GM23338 (cell line): ENCODE data around the gene SUB1. TPM values are rescaled to one million over a fixed set of nuclear protein-coding genes. Genes with fewer than 3 reads are reported as not detected.

Experiments used
- ATAC-seq: fragments of 200-7000 bp; cut with Tn5 transposase; 3 replicates; pipeline ENCODE4 v1.9.1; 2020
- DNase-seq: peaks from one replicate; pipeline ENCODE4 v3.0.0-alpha.2; 2015; ENCODE audit warnings: low spot score
- H2AFZ ChIP-seq: fragments of 200-600 bp; sonication (generic); 2 replicates; pipeline ENCODE4 v1.8.0; 2016; ENCODE audit warnings: antibody characterized with exemption, mild to moderate bottlenecking, moderate library complexity
- H3F3A ChIP-seq: fragments of 200-600 bp; sonication (generic); replicated peaks from 2 replicates; pipeline ENCODE4 v1.8.0; 2017; ENCODE audit warnings: antibody characterized with exemption, mixed run types, low read depth
- H3K27ac ChIP-seq: fragments of 200-600 bp; sonication (generic); 2 replicates; pipeline ENCODE4 v1.6.1; 2016; ENCODE audit warnings: low read depth
- H3K27me3 ChIP-seq: fragments of 200-600 bp; sonication (generic); 2 replicates; pipeline ENCODE4 v1.8.0; 2016; ENCODE audit warnings: mild to moderate bottlenecking, mixed run types, moderate library complexity; ENCODE audit not compliant: insufficient read depth
- H3K36me3 ChIP-seq: fragments of 200-600 bp; sonication (generic); 2 replicates; pipeline ENCODE4 v1.8.0; 2016; ENCODE audit warnings: mild to moderate bottlenecking; ENCODE audit not compliant: insufficient read depth
- H3K4me1 ChIP-seq: fragments of 200-600 bp; sonication (generic); 2 replicates; pipeline ENCODE4 v1.8.0; 2016; ENCODE audit warnings: mild to moderate bottlenecking, moderate library complexity; ENCODE audit not compliant: insufficient read depth
- H3K4me2 ChIP-seq: fragments of 200-600 bp; sonication (generic); 2 replicates; pipeline ENCODE4 v1.7.1; 2017; ENCODE audit warnings: mixed run types
- H3K4me3 ChIP-seq: fragments of 200-600 bp; sonication (generic); 2 replicates; pipeline ENCODE4 v1.6.1; 2016; ENCODE audit warnings: mixed run types
- H3K79me2 ChIP-seq: fragments of 200-600 bp; sonication (generic); replicated peaks from 2 replicates; pipeline ENCODE4 v1.8.0; 2017; ENCODE audit warnings: mild to moderate bottlenecking; ENCODE audit not compliant: insufficient read depth
- H3K9me2 ChIP-seq: fragments of 200-600 bp; sonication (generic); 2 replicates; pipeline ENCODE4 v1.8.0; 2017; ENCODE audit not compliant: insufficient read depth
- H4K20me1 ChIP-seq: fragments of 200-600 bp; sonication (generic); replicated peaks from 2 replicates; pipeline ENCODE4 v1.8.0; 2017; ENCODE audit warnings: mild to moderate bottlenecking; ENCODE audit not compliant: insufficient read depth
- H3K27ac Mint-ChIP-seq: 2 replicates; pipeline ENCODE4 v1.8.0; 2020; ENCODE audit warnings: inconsistent platforms, mild to moderate bottlenecking, moderate library complexity, mixed read lengths
- H3K27me3 Mint-ChIP-seq: 3 replicates; pipeline ENCODE4 v1.8.0; 2022; ENCODE audit warnings: low read depth, mild to moderate bottlenecking, moderate library complexity, mixed read lengths, inconsistent platforms; ENCODE audit not compliant: insufficient read depth, poor library complexity
- H3K36me3 Mint-ChIP-seq: 3 replicates; pipeline ENCODE4 v1.8.0; 2021; ENCODE audit warnings: low read depth, mild to moderate bottlenecking, inconsistent platforms, moderate library complexity, mixed read lengths
- H3K4me1 Mint-ChIP-seq: 3 replicates; pipeline ENCODE4 v1.8.0; 2020; ENCODE audit warnings: mild to moderate bottlenecking, inconsistent platforms, mixed read lengths
- H3K4me3 Mint-ChIP-seq: 3 replicates; pipeline ENCODE4 v1.8.0; 2021; ENCODE audit warnings: moderate library complexity, mild to moderate bottlenecking, inconsistent platforms, mixed read lengths
- H3K9me3 Mint-ChIP-seq: 3 replicates; pipeline ENCODE4 v1.8.0; 2020; ENCODE audit warnings: moderate library complexity, mild to moderate bottlenecking, inconsistent platforms, mixed read lengths
- CREB1 ChIP-seq: fragments of 250-450 bp; sonication (Bioruptor Pico); IDR thresholded peaks from 2 replicates; pipeline ENCODE4 v1.5.0; 2020; ENCODE audit warnings: low read depth, mild to moderate bottlenecking, moderate library complexity
- EZH2 ChIP-seq: fragments of 200-600 bp; sonication (generic); IDR thresholded peaks from one replicate; pipeline ENCODE4 v1.8.0; 2017; ENCODE audit warnings: antibody characterized with exemption, mild to moderate bottlenecking, low read depth; ENCODE audit not compliant: unreplicated experiment
- EZH2phosphoT487 ChIP-seq: fragments of 200-600 bp; sonication (generic); IDR thresholded peaks from one replicate; pipeline ENCODE4 v1.8.1; 2018; ENCODE audit warnings: antibody characterized with exemption; ENCODE audit not compliant: unreplicated experiment
- JUNB ChIP-seq: IDR thresholded peaks from one replicate; pipeline ENCODE4 v1.6.1; 2016; ENCODE audit warnings: antibody characterized with exemption; ENCODE audit not compliant: unreplicated experiment
- NANOG ChIP-seq: IDR thresholded peaks from 2 replicates; pipeline ENCODE4 v1.6.1; 2016; ENCODE audit warnings: antibody characterized with exemption, borderline replicate concordance
- POLR2AphosphoS5 ChIP-seq: IDR thresholded peaks from 2 replicates; pipeline ENCODE4 v1.6.1; 2016; ENCODE audit warnings: antibody characterized with exemption, low read depth
- REST ChIP-seq: IDR thresholded peaks from one replicate; pipeline ENCODE4 v1.6.1; 2018; ENCODE audit warnings: antibody characterized with exemption; ENCODE audit not compliant: unreplicated experiment
- STAT1 ChIP-seq: IDR thresholded peaks from one replicate; pipeline ENCODE4 v1.6.1; 2016; ENCODE audit warnings: antibody characterized with exemption; ENCODE audit not compliant: unreplicated experiment
- ZNF114 ChIP-seq: fragments of 250-450 bp; sonication (Bioruptor Pico); IDR thresholded peaks from 2 replicates; pipeline ENCODE4 v1.5.0; 2020; ENCODE audit warnings: mild to moderate bottlenecking, moderate library complexity
- ZNF331 ChIP-seq: fragments of 250-450 bp; sonication (Bioruptor Pico); IDR thresholded peaks from 2 replicates; pipeline ENCODE4 v1.5.0; 2020; ENCODE audit warnings: low read depth, mild to moderate bottlenecking, moderate library complexity
- ZNF462 ChIP-seq: fragments of 250-450 bp; sonication (Bioruptor Pico); IDR thresholded peaks from 2 replicates; pipeline ENCODE4 v1.5.0; 2020; ENCODE audit warnings: mild to moderate bottlenecking, moderate library complexity
- polyA plus RNA-seq: library from polyadenylated mRNA; unstranded; fragments of >200 nt; fragmentation: Nextera tagmentation; extraction: Ambion mirVana; gene quantifications from 2 replicates; pipeline ENCODE4 v1.2.1, GENCODE V29; 2016
- total RNA-seq: library from RNA; depleted of rRNA; stranded (reverse); fragments of >200 nt; shearing (Covaris generic); gene quantifications from 2 replicates; pipeline ENCODE4 v1.2.3, GENCODE V29; 2014
- TF ChIP-seq, protein P1 (sequence below), 2 experiments: fragments of 200-600 bp in 1 of 2; sonication (generic) in 1 of 2; conservative IDR thresholded peaks; 2 replicates each; pipeline versions ENCODE4 v1.5.1 to v1.6.1; 2016 to 2017; ENCODE audit warnings: antibody characterized with exemption in 2 of 2, low read depth in 2 of 2, mild to moderate bottlenecking in 2 of 2, moderate library complexity in 1 of 2
- TF ChIP-seq, protein P2 (sequence below): IDR thresholded peaks from 2 replicates; pipeline ENCODE4 v1.6.1; 2016; ENCODE audit warnings: antibody characterized with exemption

Gene SUB1
- total and polyA plus RNA-seq, 2 experiments from 2014 or later = 365 to 1,041 TPM

GRCh38 chr5:32589416-32589815 lies 4.1 kb downstream of the SUB1 start:
- Histone ChIP-seq H3K27me3 (no peaks in the 10 kb centered on the region), H3K4me2 (no peak overlapping the region), H3K79me2 (peaks cover 72% of the 10 kb centered on the region), H3K27ac (no peak overlapping the region), H3K9me2 (no peaks in the 10 kb centered on the region), H3K4me1 (peaks cover 14% of the 10 kb centered on the region; the same call in 1 of the 2 replicates), H2AFZ (no peak overlapping the region), H3K4me3 (no peak overlapping the region), H3K36me3 (peaks cover 28% of the 10 kb centered on the region), H4K20me1 (peaks cover 12% of the 10 kb centered on the region), H3F3A (peaks cover 5% of the 10 kb centered on the region; the same call in 1 of the 2 replicates)
- Mint-ChIP-seq H3K36me3 (peaks cover 56% of the 10 kb centered on the region), H3K27ac (no peak overlapping the region), H3K9me3 (no peaks in the 10 kb centered on the region), H3K4me3 (no peak overlapping the region), H3K27me3 (peaks cover 2% of the 10 kb centered on the region), H3K4me1 (peaks cover 16% of the 10 kb centered on the region)
- DNase-seq (no peak), ATAC-seq (no peak)
- TF ChIP-seq ZNF331 (CRISPR knock-in tag) = no peak
- no peak for TF ChIP-seq EZH2
- no peak for TF ChIP-seq POLR2AphosphoS5
- no peak for TF ChIP-seq REST
- TF ChIP-seq EZH2phosphoT487 = no peak
- TF ChIP-seq ZNF462 (CRISPR knock-in tag) = no peak
- no peak for TF ChIP-seq NANOG
- TF ChIP-seq, protein P1, sequence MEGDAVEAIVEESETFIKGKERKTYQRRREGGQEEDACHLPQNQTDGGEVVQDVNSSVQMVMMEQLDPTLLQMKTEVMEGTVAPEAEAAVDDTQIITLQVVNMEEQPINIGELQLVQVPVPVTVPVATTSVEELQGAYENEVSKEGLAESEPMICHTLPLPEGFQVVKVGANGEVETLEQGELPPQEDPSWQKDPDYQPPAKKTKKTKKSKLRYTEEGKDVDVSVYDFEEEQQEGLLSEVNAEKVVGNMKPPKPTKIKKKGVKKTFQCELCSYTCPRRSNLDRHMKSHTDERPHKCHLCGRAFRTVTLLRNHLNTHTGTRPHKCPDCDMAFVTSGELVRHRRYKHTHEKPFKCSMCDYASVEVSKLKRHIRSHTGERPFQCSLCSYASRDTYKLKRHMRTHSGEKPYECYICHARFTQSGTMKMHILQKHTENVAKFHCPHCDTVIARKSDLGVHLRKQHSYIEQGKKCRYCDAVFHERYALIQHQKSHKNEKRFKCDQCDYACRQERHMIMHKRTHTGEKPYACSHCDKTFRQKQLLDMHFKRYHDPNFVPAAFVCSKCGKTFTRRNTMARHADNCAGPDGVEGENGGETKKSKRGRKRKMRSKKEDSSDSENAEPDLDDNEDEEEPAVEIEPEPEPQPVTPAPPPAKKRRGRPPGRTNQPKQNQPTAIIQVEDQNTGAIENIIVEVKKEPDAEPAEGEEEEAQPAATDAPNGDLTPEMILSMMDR (conservative IDR thresholded peaks at IDR 0.05; ENCODE audit: low read depth in 2 of 2) = no peak
- TF ChIP-seq, protein P2, sequence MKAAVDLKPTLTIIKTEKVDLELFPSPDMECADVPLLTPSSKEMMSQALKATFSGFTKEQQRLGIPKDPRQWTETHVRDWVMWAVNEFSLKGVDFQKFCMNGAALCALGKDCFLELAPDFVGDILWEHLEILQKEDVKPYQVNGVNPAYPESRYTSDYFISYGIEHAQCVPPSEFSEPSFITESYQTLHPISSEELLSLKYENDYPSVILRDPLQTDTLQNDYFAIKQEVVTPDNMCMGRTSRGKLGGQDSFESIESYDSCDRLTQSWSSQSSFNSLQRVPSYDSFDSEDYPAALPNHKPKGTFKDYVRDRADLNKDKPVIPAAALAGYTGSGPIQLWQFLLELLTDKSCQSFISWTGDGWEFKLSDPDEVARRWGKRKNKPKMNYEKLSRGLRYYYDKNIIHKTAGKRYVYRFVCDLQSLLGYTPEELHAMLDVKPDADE = no peak
- no peak for TF ChIP-seq STAT1
- no peak for TF ChIP-seq CREB1 (CRISPR knock-in tag)
- no peak for TF ChIP-seq JUNB
- no peak for TF ChIP-seq ZNF114 (CRISPR knock-in tag)
